HUDEP-2 (cell line): ENCODE results near the gene HOXC4.

ENCODE experiments used
- DNase-seq, 76 experiments: peaks; one replicate each; lab custom pipeline; 2025; ENCODE audit not compliant: unreplicated experiment in 76 of 76; lab: John Stamatoyannopoulos, UW

Gene HOXC4

DNA sequence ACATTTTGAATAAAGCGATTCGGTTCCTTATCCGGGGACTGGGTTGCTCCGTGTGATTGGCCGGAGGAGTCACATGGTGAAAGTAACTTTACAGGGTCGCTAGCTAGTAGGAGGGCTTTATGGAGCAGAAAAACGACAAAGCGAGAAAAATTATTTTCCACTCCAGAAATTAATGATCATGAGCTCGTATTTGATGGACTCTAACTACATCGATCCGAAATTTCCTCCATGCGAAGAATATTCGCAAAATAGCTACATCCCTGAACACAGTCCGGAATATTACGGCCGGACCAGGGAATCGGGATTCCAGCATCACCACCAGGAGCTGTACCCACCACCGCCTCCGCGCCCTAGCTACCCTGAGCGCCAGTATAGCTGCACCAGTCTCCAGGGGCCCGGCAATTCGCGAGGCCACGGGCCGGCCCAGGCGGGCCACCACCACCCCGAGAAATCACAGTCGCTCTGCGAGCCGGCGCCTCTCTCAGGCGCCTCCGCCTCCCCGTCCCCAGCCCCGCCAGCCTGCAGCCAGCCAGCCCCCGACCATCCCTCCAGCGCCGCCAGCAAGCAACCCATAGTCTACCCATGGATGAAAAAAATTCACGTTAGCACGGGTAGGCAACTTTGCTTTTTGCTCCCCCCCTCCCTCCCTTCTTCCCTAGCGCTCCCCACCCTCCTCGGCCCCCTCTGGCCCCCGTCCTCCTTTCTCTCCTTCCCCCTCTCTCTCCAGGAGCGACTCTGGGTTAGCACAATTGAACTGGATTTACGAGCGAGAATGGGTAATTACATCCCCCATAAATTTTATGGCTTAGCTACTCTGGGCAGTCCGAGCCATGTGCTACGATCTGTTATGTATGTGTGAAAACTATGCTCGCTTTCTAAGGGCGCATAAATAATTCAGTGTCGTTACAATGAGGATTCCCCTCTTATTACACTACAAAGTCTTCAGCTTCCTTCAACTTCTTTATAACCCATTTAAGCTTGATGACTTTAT lies at the start of gene HOXC4:
Gene HOXC4, plus strand, starts transcription at position 85 of the 991 bp plus-strand sequence. Its CDS starts 88 bp downstream, at position 173.
- no peak for DNase-seq

DNA sequence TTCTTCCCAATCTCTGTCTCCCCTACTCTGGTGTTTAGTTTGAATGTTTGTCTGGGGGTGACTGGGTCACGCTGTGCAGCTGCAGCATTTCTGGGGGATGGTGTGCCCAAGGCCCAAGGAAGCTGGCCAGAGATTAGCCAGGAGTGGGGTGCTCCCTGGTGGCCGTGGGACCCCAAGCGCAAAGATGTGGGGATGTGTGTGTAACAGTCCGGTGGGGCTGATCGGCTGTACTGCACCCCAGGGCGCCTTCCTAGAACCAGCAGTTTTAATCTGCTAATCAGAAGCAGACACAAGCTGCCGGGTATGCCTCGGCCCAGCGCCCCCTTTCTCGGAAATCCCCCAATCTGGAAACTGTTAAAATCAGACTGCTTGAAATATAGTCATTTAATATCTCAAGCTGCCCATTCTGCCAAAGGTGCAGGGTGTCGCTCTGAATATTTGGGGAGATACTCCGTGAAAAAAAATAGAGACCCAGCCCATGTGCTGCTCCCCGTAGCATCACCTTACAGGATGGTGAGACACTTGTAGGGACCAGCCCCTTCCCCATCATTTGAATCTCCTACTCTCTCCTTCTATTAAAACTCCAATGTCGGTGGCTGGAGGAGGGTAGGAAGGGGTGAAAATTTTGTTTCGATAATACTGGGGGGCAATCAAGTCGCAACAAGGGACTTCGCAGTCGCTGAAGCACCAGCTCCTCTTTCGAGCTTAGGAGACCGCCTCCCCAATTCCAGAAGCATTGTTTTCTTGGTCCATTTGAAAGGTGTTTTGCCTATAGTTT lies 49.4 kb upstream of the HOXC4 start:
- no peak for DNase-seq

DNA sequence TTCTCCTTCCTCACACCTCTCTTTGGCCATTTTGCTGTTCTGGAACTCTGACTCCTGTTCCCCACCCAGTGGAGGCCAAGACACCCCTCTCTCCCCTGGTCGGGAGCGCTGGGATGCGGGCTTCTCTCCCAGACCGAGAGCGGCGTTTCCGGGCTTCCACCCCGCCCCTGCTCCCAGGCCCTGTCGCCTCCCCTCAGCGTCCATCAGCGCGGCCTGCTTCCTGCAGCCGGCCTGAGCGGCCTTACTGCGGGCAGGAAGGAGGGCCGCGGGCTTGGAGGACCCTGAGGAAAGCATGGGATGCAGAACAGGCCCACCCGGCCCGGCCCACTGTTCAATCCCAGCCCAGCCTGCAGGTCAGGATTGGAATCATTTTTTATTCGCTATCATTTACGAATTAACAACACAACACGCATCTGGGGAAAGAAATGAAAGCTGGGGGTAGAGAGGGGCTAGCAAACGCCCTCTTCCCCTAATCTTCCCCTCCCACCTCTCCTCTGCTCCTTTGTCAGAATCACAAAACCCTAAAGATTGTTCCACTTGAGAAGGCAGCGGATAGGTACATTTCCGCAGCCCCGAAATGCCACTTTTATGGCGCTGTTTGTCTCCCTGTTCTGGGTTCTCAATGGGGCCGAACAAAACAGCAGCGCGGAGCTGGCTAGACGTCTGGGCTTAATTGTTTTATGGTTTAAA lies 48.6 kb upstream of the HOXC4 start:
- DNase-seq: no peak

DNA sequence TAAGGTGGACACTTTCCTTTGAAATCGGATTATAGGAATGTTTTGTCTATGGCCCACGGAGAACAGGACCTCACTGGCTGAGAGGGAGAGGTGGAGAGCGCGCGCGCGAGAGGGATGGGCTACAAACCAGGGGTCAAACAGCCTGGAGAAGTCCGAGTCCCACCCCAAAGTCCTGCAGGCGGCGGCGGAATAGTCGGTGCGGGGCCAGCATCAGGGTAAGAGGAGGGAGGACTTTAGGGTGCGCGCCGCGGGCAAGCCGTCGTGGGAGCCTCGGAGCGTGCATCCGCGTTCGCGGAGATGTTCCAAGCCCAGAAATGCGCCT lies 48.1 kb upstream of the HOXC4 start:
- DNase-seq: no peak

DNA sequence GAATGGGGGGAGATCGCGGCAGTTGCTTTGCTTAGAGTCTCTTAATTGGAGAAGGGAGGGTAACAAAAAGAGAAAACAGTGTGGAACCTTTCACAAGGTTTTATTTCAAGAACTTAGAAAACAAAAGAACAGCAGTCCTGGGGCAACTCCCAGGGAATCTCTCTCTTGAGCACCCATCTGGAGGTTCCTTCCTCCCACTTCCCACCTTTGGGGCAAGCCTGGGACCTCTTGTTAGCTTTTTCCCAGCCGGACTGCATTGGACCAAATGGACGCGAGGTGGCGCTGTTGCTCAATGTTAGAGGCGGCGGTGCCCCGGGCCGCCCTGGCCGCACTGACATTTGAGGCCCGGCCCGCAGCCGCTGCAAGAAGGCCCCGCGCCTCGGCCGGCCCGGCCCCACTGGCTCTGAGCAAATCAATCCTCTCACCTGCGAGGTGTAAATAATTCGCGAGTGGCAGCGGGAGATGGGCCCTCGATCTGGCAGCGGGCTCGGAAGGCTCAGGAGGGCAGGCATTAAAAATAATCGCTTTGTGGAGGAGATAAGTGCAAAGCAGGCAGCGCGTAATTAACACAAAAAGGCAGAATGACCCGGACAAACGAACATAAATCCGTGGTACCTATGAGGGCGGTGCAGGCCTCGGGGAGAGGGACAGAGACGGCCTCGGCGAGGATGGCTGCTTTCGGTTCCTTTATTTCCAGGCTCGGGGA lies 47.6 kb upstream of the HOXC4 start:
- peak in 65 of 76 experiments; percentile 6 to 82 (median 60) for DNase-seq

DNA sequence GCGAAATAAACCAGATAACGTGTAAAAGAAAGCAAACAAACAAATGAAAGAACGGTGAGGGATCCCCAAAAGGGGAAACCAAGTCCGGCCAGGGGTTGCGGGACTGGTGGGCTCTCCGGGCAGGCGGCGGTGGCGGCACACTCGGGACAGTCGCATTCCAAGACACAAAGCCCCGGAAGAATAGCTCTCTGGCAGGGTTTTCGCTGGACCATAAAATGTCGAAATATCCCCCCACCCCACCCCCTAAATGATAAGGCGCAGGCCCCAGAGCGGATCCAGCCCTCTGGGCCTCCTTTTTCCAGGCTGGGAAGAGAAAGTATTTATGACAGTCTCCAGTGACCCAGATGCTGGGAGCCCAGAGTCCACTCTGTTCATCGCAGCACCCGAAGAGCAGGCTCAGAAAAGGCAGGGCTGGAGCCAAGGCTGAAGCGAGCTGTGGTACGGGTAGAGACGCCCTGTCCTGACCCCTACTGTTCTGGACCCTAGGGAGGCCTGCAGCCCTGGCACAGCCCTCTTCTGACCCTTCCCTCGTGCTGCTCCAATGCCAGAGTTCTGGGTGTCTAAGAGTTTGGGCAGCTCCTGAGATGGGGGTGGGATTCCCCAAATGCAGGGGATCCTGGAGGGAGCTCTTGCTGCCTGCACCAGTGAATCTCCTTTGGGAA lies 46.9 kb upstream of the HOXC4 start:
- DNase-seq: no peak

DNA sequence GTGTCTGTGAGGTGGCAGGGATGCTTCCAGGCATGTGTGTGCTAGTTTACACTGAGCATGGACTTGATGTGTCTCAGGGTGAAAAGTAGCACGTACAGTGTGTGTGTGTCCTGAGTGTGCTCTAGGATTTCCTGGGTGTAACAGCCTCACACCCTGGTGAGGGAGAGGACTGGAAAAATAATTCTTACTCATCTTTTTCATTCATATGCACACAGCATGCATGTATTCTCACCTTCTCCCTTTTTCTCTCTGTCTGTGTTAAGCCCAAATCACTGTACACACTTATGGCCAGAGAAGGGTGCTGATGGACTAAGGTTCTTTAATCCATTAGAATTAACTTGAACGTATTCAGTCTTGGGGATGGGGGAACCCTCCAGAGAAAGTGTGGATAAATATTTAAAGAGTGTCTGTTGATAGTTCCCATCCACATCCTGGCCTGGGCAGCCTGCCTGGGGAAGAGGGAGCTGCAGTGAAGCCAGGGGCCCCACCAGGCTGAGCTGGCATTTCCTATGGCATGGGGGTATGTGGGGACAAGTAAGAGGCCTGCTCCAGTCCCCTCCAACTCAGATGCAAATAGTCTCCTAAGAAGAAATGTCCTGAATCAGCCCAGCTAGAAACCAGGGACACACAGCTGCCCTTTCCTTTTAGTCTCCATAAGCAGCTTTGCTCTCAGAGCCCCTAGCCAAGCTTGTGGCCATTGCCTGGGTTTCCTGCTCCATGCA lies 45.9 kb upstream of the HOXC4 start:
- DNase-seq: no peak

DNA sequence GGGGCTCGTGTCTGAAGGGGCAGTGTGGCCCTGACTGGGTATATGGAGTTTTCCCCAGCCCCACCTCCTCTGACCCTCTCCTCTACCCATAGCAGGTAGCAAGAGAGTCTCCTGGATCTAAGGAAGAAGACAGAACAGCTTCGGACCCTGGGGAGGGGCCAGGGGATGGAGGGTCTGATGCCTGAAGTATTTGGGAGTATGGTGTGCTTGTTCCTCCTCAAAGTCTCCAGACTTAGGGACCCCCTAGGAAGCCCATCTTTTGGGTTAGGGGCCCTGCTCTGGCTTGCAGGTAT lies 45.4 kb upstream of the HOXC4 start:
- no peak for DNase-seq

DNA sequence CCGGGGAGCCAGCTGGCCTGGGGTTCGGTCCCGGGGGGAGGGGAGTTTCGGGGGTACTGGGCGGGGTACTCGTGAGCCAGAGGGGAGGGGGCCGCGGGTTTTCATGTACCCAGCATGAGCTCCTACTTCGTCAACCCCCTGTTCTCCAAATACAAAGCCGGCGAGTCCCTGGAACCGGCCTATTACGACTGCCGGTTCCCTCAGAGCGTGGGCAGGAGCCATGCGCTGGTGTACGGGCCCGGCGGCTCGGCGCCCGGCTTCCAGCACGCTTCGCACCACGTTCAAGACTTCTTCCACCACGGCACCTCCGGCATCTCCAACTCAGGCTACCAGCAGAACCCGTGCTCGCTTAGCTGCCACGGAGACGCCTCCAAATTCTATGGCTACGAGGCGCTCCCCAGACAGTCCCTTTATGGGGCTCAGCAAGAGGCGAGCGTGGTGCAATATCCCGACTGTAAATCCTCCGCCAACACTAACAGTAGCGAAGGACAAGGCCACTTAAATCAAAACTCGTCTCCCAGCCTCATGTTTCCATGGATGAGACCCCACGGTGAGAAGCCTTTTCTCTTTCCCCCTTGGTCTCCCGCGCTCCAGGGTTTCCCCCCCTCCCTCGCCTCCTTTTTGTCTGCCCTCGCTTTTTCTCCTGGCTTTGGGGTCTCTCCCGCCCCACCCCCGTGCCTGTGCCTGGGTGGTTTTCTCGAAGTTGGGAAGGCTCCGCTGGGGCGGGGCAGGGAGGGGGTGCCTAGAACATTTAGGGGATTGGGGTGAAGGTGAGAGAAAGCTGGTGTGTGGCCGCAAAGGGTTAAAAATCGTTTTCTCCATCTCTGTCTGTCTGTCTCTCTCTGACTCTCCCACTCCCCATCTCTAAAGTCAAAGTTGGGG lies 44.2 kb upstream of the HOXC4 start:
- DNase-seq: no peak

DNA sequence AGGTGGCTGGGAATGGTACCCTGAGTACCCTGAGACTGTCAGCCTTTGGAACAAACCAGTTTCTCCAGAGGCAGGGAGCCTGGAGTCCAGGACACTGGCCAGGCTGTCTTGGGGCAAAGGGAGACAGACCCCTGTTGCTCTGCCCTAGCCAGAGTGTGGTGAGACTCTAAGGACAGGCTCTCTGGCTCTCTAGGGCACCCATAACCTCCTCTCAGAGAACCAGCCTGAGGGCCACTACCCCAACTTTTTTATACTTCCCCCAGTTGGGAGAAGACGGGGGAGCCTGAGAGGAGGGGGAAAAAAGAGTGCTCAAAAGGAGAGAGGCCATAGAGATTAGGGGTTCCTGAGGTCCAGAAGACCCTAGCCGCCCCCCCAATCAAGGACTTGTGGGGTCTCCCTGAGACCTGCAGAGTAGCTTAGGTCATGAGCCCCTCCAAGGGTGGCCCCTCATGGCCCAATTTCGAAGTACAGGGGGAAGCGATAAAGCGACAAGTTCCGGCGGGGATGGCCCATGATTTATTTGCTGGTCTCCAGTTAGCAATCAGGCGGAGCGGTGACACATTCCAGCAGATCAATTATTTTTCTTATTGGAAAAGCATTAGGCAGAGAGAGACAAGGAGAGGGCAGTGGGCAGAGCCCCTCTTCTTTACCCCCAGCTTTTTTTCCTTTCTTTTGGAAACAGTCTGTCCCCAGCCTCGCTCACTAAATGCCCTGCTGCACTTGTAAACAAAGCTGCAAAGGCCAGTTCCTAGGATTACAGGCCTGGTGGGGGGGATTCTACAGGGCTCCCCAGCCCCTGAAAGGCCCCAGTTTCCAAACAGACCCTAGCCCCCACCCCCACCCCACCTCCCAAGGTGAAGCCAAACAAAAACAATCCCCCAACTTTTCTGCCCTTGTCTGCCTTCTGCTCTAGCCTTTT lies 43.3 kb upstream of the HOXC4 start:
- no peak for DNase-seq

DNA sequence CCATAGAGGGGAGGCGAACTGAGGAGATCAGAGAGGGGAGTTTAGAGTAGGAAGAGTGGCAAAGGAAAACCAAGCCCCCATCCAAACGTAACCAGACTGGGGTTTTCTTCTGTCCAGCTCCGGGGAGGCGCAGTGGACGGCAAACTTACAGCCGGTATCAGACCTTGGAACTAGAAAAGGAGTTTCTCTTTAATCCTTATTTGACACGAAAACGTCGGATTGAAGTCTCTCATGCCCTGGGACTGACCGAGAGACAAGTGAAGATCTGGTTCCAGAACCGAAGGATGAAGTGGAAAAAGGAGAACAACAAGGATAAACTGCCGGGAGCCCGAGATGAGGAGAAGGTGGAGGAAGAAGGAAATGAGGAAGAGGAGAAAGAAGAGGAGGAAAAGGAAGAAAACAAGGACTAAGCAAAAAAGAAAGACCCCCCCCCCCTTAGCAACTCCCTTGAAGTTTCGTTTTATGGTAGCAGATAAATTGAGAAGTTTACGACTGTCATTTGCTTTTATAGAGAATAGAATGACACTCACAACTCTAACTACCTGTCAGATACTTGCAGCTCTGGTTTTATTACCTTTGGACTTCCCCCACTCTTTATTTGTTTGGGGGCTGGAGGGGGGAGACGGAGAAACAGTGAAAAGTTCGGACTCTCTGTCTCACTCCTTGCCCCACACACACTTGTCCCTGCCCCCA lies 42.5 kb upstream of the HOXC4 start:
- no peak for DNase-seq

DNA sequence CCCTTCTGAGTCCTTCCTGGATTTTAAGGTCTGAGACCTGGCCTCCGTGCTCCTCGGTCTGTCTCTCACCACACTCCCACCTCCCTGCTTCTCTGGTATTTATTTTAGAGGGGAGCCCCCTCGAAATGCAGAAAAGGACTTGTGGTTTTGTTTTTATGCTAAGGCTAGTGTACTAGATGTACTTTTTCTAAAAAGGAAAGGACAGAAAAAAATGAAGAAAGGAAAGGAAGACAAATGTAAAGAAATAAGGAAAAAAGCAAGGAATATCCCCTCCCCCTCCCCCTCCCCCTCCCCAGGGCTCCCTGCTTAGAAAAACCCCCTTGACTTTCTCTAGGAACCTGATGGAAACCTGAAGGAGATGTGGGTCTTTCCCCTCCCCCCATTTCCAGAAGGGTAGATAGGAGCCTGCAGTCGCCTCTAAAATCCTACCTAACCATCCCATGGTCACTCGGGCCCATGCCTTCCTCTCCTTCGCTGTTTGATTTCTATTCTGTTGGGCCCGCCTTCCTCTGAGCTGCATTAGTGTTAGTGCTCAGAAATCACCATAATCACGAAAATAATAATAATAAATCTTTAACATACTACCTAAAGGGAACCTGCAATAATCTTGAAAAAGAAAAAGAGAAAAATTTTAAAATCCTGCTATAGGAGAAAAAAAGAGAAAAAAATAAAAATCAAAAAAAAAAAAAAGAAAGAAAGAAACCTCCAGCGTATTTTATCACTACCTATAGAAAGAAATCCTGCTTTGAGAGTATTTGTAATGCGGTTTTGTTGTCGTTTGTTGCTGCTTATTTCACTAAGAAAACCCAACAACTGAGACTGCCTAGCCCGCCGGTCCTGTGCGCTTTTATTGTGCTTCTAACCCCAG lies 41.7 kb upstream of the HOXC4 start:
- no peak for DNase-seq

DNA sequence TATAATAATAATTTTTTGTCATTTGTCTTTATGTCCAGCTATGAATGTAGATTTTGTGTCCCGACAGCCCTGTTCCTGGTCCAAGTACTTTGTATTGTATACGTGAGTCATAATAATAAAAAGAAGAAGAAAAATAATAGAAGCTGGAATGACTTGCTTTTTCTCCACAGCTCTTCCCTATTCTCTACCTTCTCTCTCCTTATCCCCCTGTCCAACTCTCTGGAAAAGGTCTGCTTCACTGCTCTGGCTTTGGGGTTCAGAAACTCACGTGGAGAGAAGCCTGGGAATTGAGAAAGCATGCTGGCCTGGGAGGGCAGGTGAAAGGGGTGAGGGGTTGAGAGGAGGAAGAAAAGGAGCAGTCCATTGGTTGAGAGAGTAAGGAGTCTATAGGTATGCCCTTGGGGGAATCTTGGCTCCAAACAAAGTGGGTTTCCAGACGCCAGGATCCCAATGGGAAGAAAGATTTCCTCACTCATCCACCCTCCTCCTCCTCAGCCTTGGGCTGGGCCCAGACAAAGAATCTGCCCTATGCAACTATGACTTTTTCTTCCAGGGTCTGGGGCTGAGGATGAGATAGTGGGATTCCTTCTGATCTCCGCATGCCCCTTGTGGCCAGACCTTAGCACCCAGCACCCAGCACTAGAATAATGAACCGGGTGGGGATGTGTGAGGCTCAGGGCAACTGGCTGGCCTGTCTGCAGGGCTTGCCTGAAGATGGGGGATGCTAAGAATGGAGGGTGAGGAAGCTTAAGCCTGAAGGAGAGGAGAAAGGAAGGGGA lies 40.8 kb upstream of the HOXC4 start:
- no peak for DNase-seq

DNA sequence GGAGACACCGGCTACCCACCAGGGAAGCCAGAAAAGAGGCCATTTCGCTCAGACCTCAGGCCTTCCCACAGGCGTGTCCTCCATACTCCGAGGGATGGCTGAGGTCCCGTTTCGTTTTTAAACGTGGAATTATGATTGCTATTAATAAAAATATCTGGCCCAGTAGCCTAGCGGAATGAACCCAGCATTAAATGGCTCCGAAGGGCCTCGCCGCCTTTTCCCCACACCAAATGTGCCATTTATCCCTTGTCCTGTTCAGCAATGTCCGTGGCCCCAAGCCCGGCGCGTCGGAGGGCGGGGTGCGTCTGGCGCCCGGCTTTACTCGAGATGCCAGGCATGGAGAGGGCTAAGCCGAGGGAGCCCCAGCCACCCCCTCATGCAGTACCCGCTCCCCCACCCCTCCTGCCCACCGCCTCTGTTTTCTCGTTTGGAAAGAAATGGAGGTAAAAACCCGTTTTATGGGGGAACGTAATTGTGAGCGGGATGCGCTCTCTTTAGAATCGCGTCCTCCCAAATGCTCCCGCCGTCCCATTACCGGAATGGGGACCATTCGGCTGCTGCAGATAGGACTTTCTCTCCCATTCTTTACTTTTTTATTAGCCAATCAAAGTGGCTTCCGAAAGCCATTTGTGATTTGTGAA lies 39.1 kb upstream of the HOXC4 start:
- DNase-seq: no peak
